Anterior cingulate cortex (tissue), 58 donors: ENCODE data around the gene ANXA5.
"Not testable (repeated sequence)": the region's sequence is repeated elsewhere in the genome, so short reads cannot be mapped to it uniquely, and the experiment has no call there.

Experiments
- DNase-seq, 58 donors: peaks; one replicate each; lab custom pipeline; 2025; lab: John Stamatoyannopoulos, UW

The ANXA5 gene

GRCh38 chr4:121696581-121697461 lies at the start of gene ANXA5:
TSS of gene ANXA5 (minus strand) at chr4:121696980. CDS start at chr4:121696589, 391 bp downstream.
- DNase-seq = peak in 55 of 58 donors; percentile 4 to 89 (median 69)

GRCh38 chr4:121742794-121743193 lies 46.0 kb upstream of the ANXA5 start:
- no peak for DNase-seq

- no peak for DNase-seq
These were observed 45.0 kb upstream of the ANXA5 start for GRCh38 chr4:121741751-121742150.

- DNase-seq = no peak
These were observed 44.1 kb upstream of the ANXA5 start for GRCh38 chr4:121740796-121741409.

GRCh38 chr4:121739575-121739974 lies 42.8 kb upstream of the ANXA5 start:
- no peak for DNase-seq

- peak in 1 of 58 donors; percentile 4 for DNase-seq
These were observed 42.2 kb upstream of the ANXA5 start for GRCh38 chr4:121738780-121739535.

- peak in 1 of 58 donors; percentile 7 for DNase-seq
These were observed 41.2 kb upstream of the ANXA5 start for GRCh38 chr4:121737846-121738554.

GRCh38 chr4:121736735-121737351 lies 40.1 kb upstream of the ANXA5 start:
- peak in 5 of 58 donors; percentile 1 to 49 (median 22) for DNase-seq

- peak in 6 of 58 donors; percentile 5 to 61 (median 24) for DNase-seq
These were observed 37.8 kb upstream of the ANXA5 start for GRCh38 chr4:121734571-121734970.

- no peak for DNase-seq
These were observed 37.2 kb upstream of the ANXA5 start for GRCh38 chr4:121733942-121734341.

- DNase-seq = not testable (repeated sequence)
These were observed 33.0 kb upstream of the ANXA5 start for GRCh38 chr4:121729753-121730152.

GRCh38 chr4:121728798-121729226 lies 32.0 kb upstream of the ANXA5 start:
- DNase-seq = no peak

GRCh38 chr4:121728066-121728465 lies 31.3 kb upstream of the ANXA5 start:
- DNase-seq = no peak

- DNase-seq = peak in 1 of 58 donors; percentile 31
These were observed 30.0 kb upstream of the ANXA5 start for GRCh38 chr4:121726642-121727268.

GRCh38 chr4:121724671-121725070 lies 27.9 kb upstream of the ANXA5 start:
- DNase-seq = no peak

GRCh38 chr4:121721700-121722099 lies 24.9 kb upstream of the ANXA5 start:
- DNase-seq = no peak

- no peak for DNase-seq
These were observed 23.3 kb upstream of the ANXA5 start for GRCh38 chr4:121720109-121720508.

- no peak for DNase-seq
These were observed 21.0 kb upstream of the ANXA5 start for GRCh38 chr4:121717680-121718237.

GRCh38 chr4:121714548-121714947 lies 17.8 kb upstream of the ANXA5 start:
- DNase-seq = no peak
